SHP77 (cell line): ENCODE data around the gene ZNF587B.
"Not testable (repeated sequence)": the region's sequence is repeated elsewhere in the genome, so short reads cannot be mapped to it uniquely, and the experiment has no call there.

Experiments
- DNase-seq, 2 experiments: peaks; one replicate each; lab custom pipeline; 2025; lab: John Stamatoyannopoulos, UW

The ZNF587B gene

DNA sequence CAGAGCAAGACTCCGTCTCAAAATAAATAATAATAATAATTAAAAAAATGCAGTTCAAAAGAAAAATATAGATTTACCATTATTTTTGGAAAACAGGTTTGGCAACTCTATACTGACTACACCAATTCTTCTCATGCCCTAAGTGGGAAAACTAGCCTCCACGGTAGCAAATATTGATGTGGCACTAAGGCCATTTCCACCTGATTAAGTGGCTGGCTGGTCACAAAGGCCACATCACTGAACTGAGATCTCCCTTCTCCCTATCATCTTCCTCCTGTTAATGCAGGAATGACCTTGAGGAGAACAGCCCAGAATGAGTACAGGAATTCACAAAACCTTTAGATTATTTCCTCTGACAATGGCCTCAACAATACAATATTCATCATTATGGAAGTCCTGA lies 40.1 kb downstream of the ZNF587B start:
- no peak for DNase-seq

DNA sequence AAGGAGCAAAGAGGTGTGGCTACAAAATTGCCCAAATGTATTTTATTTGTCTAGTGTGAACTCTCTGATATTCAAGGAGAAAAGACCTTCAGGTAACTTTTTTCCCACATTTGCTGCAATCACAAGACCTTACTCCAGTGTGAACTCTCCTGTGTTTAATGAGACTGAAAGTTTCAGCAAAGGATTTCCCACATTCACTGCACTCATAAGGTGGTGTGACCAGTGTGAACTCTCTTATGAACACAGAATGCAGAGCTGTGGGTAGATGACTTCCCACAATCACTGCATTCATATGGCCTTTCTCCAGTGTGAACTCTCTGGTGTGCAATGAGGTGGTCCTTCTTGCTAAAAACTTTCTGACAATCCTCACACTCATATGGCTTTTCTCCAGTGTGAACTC lies 42.4 kb downstream of the ZNF587B start:
- no peak for DNase-seq

DNA sequence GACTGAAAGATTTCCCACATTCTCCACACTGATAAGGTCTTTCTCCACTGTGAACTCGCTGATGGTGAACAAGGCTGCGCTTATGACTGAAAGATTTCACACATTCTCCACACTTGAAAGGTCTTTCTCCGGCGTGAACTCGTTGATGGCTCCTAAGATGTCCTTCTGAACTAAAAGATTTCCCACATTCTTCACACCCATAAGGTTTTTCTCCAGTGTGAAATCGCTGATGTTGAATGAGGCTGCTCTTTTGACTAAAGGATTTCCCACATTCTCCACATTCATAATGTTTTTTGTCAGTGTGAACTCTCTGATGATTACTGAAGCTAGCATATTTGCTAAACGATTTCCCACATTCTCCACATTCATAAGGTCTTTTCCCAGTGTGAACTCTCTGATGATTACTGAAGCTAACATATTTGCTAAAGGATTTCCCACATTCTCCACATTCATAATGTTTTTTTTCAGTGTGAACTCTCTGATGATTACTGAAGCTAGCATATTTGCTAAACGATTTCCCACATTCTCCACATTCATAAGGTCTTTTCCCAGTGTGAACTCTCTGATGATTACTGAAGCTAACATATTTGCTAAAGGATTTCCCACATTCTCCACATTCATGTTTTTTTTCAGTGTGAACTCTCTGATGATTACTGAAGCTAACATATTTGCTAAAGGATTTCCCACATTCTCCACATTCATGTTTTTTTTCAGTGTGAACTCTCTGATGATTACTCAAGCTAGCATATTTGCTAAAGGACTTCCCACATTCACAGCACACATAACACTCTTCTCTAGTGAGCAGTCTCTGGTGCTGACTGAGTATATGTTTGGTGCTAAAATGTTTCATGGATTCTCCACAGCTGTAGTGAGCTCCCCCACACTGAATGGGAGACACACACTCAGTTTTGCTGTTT lies 44.0 kb downstream of the ZNF587B start:
- DNase-seq, result not testable (repeated sequence)

DNA sequence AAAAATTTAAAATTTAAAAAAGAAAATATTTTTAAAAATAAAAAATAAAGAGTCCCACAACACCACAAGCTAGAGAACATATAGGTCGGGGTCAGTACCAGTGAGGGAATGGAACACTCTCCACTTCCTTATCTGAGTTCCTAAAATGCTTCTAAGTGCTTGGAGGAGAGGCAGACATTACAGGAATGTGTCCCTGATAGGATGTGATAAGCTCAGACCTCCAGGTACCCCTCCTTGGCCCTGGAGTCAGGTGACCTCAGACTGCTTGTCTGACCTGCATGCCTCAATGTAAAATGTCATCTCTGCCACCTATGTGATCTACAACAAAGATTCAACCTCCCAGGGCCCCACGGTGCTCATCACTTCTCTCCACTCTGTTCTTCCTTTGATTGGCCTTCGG lies 55.9 kb downstream of the ZNF587B start:
- no peak for DNase-seq

DNA sequence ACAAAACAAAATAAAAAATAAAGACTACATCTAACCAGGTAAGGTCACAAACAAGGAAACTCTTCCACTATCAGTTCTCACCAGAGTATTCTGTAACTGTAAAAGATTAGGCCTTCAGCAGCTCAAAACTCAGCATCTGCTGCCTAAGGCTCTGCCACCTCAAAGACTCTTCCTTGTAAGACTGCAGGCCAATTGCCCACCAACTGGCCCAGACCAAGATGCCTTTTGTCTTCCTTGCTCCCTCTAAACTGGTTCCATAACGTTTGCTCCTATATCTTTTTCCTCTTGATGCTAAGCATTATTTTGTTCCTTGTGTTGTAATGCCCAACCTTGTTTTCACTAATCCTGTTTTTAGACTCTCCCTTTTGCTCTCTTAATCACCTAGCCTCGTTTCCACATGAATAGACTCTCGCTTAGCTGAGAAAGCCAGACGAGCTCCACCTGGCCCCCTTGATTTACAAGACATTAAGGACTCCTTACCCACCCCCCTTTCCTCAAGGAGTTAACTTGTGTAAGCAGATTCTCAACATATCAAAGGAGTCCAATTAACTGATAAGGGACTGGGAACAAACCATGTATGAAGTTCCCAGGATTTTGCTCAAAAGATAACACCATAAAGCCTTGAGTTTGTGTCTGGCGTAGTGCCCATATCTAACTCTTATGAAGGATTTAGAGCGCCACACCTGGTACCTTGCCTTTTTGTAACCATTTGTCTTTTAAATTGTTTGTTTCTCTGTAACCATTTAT lies 57.3 kb downstream of the ZNF587B start:
- DNase-seq, result no peak

DNA sequence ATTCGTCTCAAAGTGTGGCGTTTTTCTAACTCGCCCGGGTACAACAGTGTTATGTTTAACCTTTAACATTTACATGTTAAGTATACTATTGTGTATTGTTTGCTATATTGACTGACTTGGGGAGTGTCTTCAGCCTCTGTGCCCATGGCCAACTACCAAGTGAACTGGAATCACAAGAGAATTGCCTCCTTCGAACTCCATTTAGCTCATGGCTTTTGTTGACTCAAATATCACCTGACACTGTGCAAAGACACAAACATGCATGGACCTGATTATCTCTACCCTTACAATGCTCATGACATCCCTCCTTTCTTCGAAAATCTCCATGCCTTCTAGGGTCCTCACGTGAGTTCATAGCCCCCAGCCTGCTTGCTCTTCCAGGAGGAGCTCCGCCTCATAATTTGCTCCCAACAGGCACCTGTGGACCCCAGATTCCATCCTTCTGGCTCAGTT lies 58.0 kb downstream of the ZNF587B start:
- no peak for DNase-seq

DNA sequence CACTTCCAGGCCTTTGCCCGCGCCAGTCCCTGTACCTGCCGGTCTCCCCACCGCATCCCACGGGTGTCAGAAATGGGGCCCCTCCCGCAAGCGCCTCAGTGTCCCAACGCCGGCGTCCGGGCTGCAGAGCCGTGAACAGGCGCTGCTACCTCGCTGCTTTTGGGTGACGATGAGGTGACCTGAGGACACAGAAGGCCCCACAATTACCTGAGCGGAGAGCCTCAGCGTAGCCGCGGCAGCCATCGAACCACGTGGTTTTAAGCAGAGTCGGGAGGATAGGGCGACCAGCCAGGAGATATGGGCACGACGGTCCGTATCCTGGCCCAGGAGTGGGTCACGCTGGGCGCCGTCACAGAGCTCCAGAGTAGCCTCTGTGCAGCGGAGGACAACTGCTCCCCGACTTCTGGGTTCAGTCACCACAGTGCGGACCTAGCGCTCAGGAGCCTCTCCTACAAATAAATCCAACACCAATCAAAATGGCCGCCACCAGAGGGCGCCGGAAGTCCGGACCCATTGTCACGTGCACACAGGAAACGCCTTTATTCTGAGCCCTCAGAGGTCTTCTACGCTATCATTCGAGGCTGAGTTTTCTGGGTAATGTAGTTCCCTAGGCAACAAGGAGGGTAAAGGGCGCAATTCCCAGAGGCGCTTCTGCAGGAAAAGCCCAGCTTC lies 58.6 kb downstream of the ZNF587B start, which contains the start of gene ZNF814:
Gene ZNF814 (minus strand): TSS at position 478 of the 672 bp plus-strand sequence. CDS start 235 bp downstream, at position 243.
- no peak for DNase-seq

DNA sequence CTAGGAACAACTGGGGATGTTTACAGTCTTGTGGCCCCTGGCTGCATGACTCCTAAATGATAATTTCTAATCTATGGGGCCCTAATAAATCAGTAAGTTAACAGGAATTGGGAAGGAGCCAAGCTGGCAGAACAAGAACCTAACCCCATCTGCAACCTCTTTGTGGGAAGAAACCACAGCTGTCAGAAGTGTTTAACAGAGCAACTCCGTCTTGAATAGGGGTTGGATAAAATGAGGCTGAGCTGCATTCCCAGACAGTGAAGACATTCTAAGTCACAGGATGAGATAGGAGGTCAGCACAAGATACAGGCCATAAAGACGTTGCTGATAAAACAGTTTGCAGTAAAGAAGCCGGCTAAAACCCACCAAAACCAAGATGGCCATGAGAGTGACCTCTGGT lies 60.6 kb downstream of the ZNF587B start:
- not testable (repeated sequence) for DNase-seq
